ENCODE results near the gene SUN2.

SUN2 gene

GRCh38 chr22:38750638-38751037, 5.2 kb downstream of the SUN2 start:
- peak overlapping the region; percentile 98 for H3K27ac ChIP-seq (ENCODE audit: low read length)
- peaks cover 45% of the 10 kb centered on the region for H3F3A ChIP-seq (ENCODE audit: insufficient read depth, low read length)
- TF ChIP-seq EZH2 (optimal IDR thresholded peaks at IDR 0.05; ENCODE audit: low read depth, low read length) (no peak), CTCF (IDR thresholded peaks at IDR 0.05; ENCODE audit: low read length) (no peak), EZH2phosphoT487 (IDR thresholded peaks at IDR 0.05; ENCODE audit: low read length) (no peak)
- peak overlapping the region; percentile 49 for H3K4me3 ChIP-seq (ENCODE audit: low read length)
- H3K27me3 ChIP-seq (replicated peaks; ENCODE audit: insufficient read depth, low read length) = no peaks in the 10 kb centered on the region
- DNase-seq = no peak
- H3K4me1 ChIP-seq (ENCODE audit: low read length) = peaks cover 43% of the 10 kb centered on the region
- H3K79me2 ChIP-seq (ENCODE audit: low read length) = peaks cover 75% of the 10 kb centered on the region
- peak overlapping the region; percentile 90 for H3K4me2 ChIP-seq (ENCODE audit: low read depth, low read length)
- H3K9me3 ChIP-seq (replicated peaks; ENCODE audit: insufficient read depth, low read length) = no peaks in the 10 kb centered on the region
- H3K9me2 ChIP-seq (replicated peaks; ENCODE audit: insufficient read depth, low read length) = no peaks in the 10 kb centered on the region
- peaks cover 24% of the 10 kb centered on the region for H3K36me3 ChIP-seq (replicated peaks; ENCODE audit: insufficient read depth, low read length)
- H2AFZ ChIP-seq (ENCODE audit: low read length) = no peak overlapping the region
- H4K20me1 ChIP-seq (ENCODE audit: insufficient read depth, low read length) = no peaks in the 10 kb centered on the region
- peak overlapping the region; percentile 59 for H3K9ac ChIP-seq (ENCODE audit: low read length)

- no peak for TF ChIP-seq EZH2phosphoT487 (IDR thresholded peaks at IDR 0.05; ENCODE audit: low read length)
- no peak for TF ChIP-seq EZH2 (optimal IDR thresholded peaks at IDR 0.05; ENCODE audit: low read depth, low read length)
- Histone ChIP-seq H3K27ac (ENCODE audit: low read length) (peak overlapping the region; percentile 98; the same call in 1 of the 2 replicates), H3F3A (ENCODE audit: insufficient read depth, low read length) (peaks cover 42% of the 10 kb centered on the region), H3K4me1 (ENCODE audit: low read length) (peaks cover 43% of the 10 kb centered on the region), H3K4me2 (ENCODE audit: low read depth, low read length) (peak overlapping the region; percentile 90; the same call in 1 of the 2 replicates), H3K9me2 (replicated peaks; ENCODE audit: insufficient read depth, low read length) (no peaks in the 10 kb centered on the region), H3K9me3 (replicated peaks; ENCODE audit: insufficient read depth, low read length) (no peaks in the 10 kb centered on the region), H2AFZ (ENCODE audit: low read length) (no peak overlapping the region), H4K20me1 (ENCODE audit: insufficient read depth, low read length) (no peaks in the 10 kb centered on the region), H3K27me3 (replicated peaks; ENCODE audit: insufficient read depth, low read length) (no peaks in the 10 kb centered on the region), H3K9ac (ENCODE audit: low read length) (no peak overlapping the region; the same call in 1 of the 2 replicates), H3K36me3 (replicated peaks; ENCODE audit: insufficient read depth, low read length) (peaks cover 29% of the 10 kb centered on the region), H3K4me3 (ENCODE audit: low read length) (no peak overlapping the region), H3K79me2 (ENCODE audit: low read length) (peaks cover 80% of the 10 kb centered on the region)
- no peak for DNase-seq
Observed at GRCh38 chr22:38750104-38750503, 5.7 kb downstream of the SUN2 start.

- no peak overlapping the region for H3K27ac ChIP-seq (ENCODE audit: low read length)
- TF ChIP-seq EZH2 (optimal IDR thresholded peaks at IDR 0.05; ENCODE audit: low read depth, low read length) (no peak), EZH2phosphoT487 (IDR thresholded peaks at IDR 0.05; ENCODE audit: low read length) (no peak), CTCF (IDR thresholded peaks at IDR 0.05; ENCODE audit: low read length) (no peak)
- H3K9ac ChIP-seq (ENCODE audit: low read length) = no peak overlapping the region
- peaks cover 36% of the 10 kb centered on the region for H3K4me1 ChIP-seq (ENCODE audit: low read length)
- no peak overlapping the region for H2AFZ ChIP-seq (ENCODE audit: low read length)
- no peak overlapping the region for H3K4me3 ChIP-seq (ENCODE audit: low read length)
- H3K4me2 ChIP-seq (ENCODE audit: low read depth, low read length) = no peak overlapping the region
- peaks cover 32% of the 10 kb centered on the region for H3K36me3 ChIP-seq (replicated peaks; ENCODE audit: insufficient read depth, low read length)
- H3K9me2 ChIP-seq (replicated peaks; ENCODE audit: insufficient read depth, low read length) = no peaks in the 10 kb centered on the region
- H3F3A ChIP-seq (ENCODE audit: insufficient read depth, low read length) = peaks cover 34% of the 10 kb centered on the region
- H3K27me3 ChIP-seq (replicated peaks; ENCODE audit: insufficient read depth, low read length) = no peaks in the 10 kb centered on the region
- peaks cover 70% of the 10 kb centered on the region for H3K79me2 ChIP-seq (ENCODE audit: low read length)
- H4K20me1 ChIP-seq (ENCODE audit: insufficient read depth, low read length) = no peaks in the 10 kb centered on the region
- no peak for DNase-seq
- H3K9me3 ChIP-seq (replicated peaks; ENCODE audit: insufficient read depth, low read length) = no peaks in the 10 kb centered on the region
Observed at GRCh38 chr22:38748487-38749136, 7.2 kb downstream of the SUN2 start.

Data from MM.1S (cell line).